GM18502 (cell line): ENCODE data around the gene CD58.
A peak's percentile ranks its signal among the peaks of the same experiment; 100 is the strongest.
"Not testable (repeated sequence)": the region's sequence is repeated elsewhere in the genome, so short reads cannot be mapped to it uniquely, and the experiment has no call there.

Experiments
- ATAC-seq: cut with Tn5 transposase; IDR thresholded peaks from one replicate; pipeline ENCODE4 v1.9.1; 2021; ENCODE audit warnings: mild to moderate bottlenecking; ENCODE audit not compliant: unreplicated experiment, poor library complexity

The CD58 gene

GRCh38 chr1:116570358-116571214, at the start of gene CD58:
CD58 (minus strand) TSS chr1:116571026; CDS start chr1:116570972, 54 bp downstream.
- peak; percentile 73 for ATAC-seq

- ATAC-seq, result not testable (repeated sequence)
These were observed 49.6 kb upstream of the CD58 start for GRCh38 chr1:116620392-116620791.

GRCh38 chr1:116619106-116619505, 48.3 kb upstream of the CD58 start:
- not testable (repeated sequence) for ATAC-seq

- ATAC-seq, result not testable (repeated sequence)
These were observed 47.0 kb upstream of the CD58 start for GRCh38 chr1:116617808-116618207.

- not testable (repeated sequence) for ATAC-seq
These were observed 43.0 kb upstream of the CD58 start for GRCh38 chr1:116613825-116614224.

- not testable (repeated sequence) for ATAC-seq
These were observed 39.1 kb upstream of the CD58 start for GRCh38 chr1:116609801-116610371.

GRCh38 chr1:116608841-116609240, 38.0 kb upstream of the CD58 start:
- ATAC-seq, result not testable (repeated sequence)

- ATAC-seq, result not testable (repeated sequence)
These were observed 37.3 kb upstream of the CD58 start for GRCh38 chr1:116608151-116608550.

GRCh38 chr1:116607463-116607862, 36.6 kb upstream of the CD58 start:
- not testable (repeated sequence) for ATAC-seq

GRCh38 chr1:116606067-116606466, 35.2 kb upstream of the CD58 start:
- ATAC-seq, result not testable (repeated sequence)

- no peak for ATAC-seq
These were observed 34.5 kb upstream of the CD58 start for GRCh38 chr1:116605315-116605714.

- not testable (repeated sequence) for ATAC-seq
These were observed 33.6 kb upstream of the CD58 start for GRCh38 chr1:116604408-116604807.

GRCh38 chr1:116603646-116604045, 32.8 kb upstream of the CD58 start:
- not testable (repeated sequence) for ATAC-seq

GRCh38 chr1:116599369-116599768, 28.5 kb upstream of the CD58 start:
- not testable (repeated sequence) for ATAC-seq

- ATAC-seq, result not testable (repeated sequence)
These were observed 27.7 kb upstream of the CD58 start for GRCh38 chr1:116598420-116599036.

- peak; percentile 82 for ATAC-seq
These were observed 26.6 kb upstream of the CD58 start for GRCh38 chr1:116597388-116597787.

GRCh38 chr1:116596742-116597307, 26.0 kb upstream of the CD58 start:
- ATAC-seq, result not testable (repeated sequence)

GRCh38 chr1:116595946-116596741, 25.3 kb upstream of the CD58 start:
- ATAC-seq, result not testable (repeated sequence)

GRCh38 chr1:116595065-116595840, 24.4 kb upstream of the CD58 start:
- not testable (repeated sequence) for ATAC-seq
